Effector memory CD4-positive, alpha-beta T cell (primary cell): ENCODE data around the gene RIN3.
A peak's percentile ranks its signal among the peaks of the same experiment; 100 is the strongest.

Experiments used
- DNase-seq, 3 donors: peaks; one replicate each; pipeline ENCODE4 v3.0.0-alpha.2; 2020
- H3K27ac ChIP-seq: 2 replicates; pipeline ENCODE4 v1.7.0; 2013; ENCODE audit warnings: mild to moderate bottlenecking, low read length, moderate library complexity; ENCODE audit not compliant: insufficient read depth, poor library complexity, severe bottlenecking
- H3K27me3 ChIP-seq: replicated peaks from 2 replicates; pipeline ENCODE4 v1.7.0; 2013; ENCODE audit warnings: mild to moderate bottlenecking, low read length; ENCODE audit not compliant: insufficient read depth, control insufficient read depth, poor library complexity, severe bottlenecking
- H3K36me3 ChIP-seq: 2 replicates; pipeline ENCODE4 v1.7.0; 2013; ENCODE audit warnings: mild to moderate bottlenecking, low read length, moderate library complexity; ENCODE audit not compliant: control insufficient read depth, insufficient read depth
- H3K4me1 ChIP-seq: 2 replicates; pipeline ENCODE4 v1.7.0; 2013; ENCODE audit warnings: low read length, mild to moderate bottlenecking; ENCODE audit not compliant: control insufficient read depth, insufficient read depth, poor library complexity, severe bottlenecking
- H3K4me3 ChIP-seq: 2 replicates; pipeline ENCODE4 v1.7.0; 2013; ENCODE audit warnings: low read length, low read depth, mild to moderate bottlenecking; ENCODE audit not compliant: insufficient read depth, poor library complexity, severe bottlenecking
- H3K9me3 ChIP-seq: 2 replicates; pipeline ENCODE4 v1.7.0; 2013; ENCODE audit warnings: mild to moderate bottlenecking, low read length, moderate library complexity; ENCODE audit not compliant: control insufficient read depth

The RIN3 gene

DNA sequence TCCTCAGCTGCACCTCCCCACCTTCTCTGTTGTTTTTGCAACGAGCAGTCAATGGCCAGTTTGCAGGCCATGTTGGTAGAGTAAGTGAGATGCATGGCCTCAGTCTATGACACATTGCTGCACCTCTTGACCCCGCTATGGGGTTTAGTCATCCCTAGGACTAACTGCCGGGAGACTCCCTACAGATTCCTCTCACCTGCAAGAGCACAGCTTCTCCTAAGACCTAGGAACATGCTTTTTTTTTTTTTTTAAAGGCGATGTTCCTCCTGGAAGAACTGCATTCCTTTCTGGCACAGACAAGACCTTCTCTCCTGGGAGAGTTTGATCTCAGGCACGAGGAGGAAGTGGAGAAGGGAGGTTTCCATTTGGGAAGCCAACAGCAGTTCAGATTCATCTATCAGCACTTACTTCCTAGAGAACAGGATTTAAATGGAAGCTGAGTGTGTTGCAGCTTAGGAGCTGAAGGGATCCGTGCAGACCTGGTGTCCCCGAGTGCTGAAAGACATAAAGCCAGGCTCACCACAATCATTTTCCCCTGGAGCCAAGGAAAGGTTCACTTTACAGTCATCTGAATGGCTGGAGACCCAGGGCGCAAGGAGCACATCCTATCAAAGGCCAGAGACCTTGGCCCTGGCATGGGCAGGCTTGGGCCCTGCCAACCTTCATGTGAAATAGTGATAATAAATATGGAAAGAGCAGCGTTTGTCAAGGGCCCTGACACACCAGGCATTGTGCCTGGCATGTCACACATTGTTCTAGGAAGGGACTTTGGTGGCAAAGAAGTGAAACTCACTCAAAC lies 130.8 kb downstream of the RIN3 start:
- no peak overlapping the region for H3K27ac ChIP-seq
- H3K4me1 ChIP-seq = peaks cover 29% of the 10 kb centered on the region
- H3K36me3 ChIP-seq = no peaks in the 10 kb centered on the region
- H3K27me3 ChIP-seq = no peaks in the 10 kb centered on the region
- no peak for DNase-seq
- no peak overlapping the region for H3K4me3 ChIP-seq
- H3K9me3 ChIP-seq = no peaks in the 10 kb centered on the region

GRCh38 chr14:92644970-92645515 lies 131.5 kb downstream of the RIN3 start:
- peaks cover 36% of the 10 kb centered on the region for H3K4me1 ChIP-seq
- no peak overlapping the region for H3K27ac ChIP-seq
- no peak for DNase-seq
- H3K36me3 ChIP-seq = no peaks in the 10 kb centered on the region
- H3K27me3 ChIP-seq = no peaks in the 10 kb centered on the region
- no peak overlapping the region for H3K4me3 ChIP-seq
- H3K9me3 ChIP-seq = no peaks in the 10 kb centered on the region

DNA sequence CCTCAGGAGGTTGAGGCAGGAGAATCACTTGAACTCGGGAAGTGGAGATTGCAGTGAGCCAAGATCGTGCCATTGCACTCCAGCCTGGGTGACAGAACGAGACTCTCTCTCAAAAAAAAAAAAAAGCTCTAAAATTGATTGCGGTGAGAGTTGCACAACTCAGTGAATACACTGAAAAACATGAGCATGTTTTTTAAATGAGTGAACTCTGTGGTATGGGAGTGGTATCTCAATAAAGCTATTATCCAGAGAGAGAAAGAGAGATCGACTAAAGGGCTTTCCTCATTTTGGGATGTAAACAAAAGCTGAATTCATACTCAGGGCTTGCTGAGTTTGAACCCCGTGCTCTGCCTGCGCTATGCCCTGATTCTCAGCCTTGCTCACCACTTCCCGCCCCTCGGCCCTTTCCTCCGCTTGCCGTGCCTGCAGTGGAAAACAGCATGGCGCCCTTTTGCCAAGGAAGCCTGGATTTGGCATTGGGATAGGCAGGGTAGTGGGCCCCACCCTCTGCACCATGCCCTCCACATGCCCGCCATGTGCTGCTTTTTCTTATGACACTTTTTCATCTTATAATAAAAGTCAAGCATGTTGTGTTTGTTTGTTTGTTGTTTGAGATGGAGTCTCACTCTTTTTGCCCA lies 132.4 kb downstream of the RIN3 start:
- no peaks in the 10 kb centered on the region for H3K27me3 ChIP-seq
- H3K27ac ChIP-seq = no peak overlapping the region

GRCh38 chr14:92646952-92647796 lies 133.6 kb downstream of the RIN3 start:
- H3K4me3 ChIP-seq = no peak overlapping the region
- H3K9me3 ChIP-seq = no peaks in the 10 kb centered on the region
- no peaks in the 10 kb centered on the region for H3K36me3 ChIP-seq
- H3K27me3 ChIP-seq = no peaks in the 10 kb centered on the region
- peaks cover 49% of the 10 kb centered on the region for H3K4me1 ChIP-seq
- peak overlapping the region; percentile 35 for H3K27ac ChIP-seq
- no peak for DNase-seq

More for the DNA sequence above, 132.4 kb downstream of the RIN3 start:
- peaks cover 45% of the 10 kb centered on the region for H3K4me1 ChIP-seq
- no peaks in the 10 kb centered on the region for H3K9me3 ChIP-seq
- no peak for DNase-seq
- H3K4me3 ChIP-seq = no peak overlapping the region
- no peaks in the 10 kb centered on the region for H3K36me3 ChIP-seq

GRCh38 chr14:92647797-92648279 lies 134.3 kb downstream of the RIN3 start:
- DNase-seq = no peak
- Histone ChIP-seq H3K27me3 (no peaks in the 10 kb centered on the region), H3K27ac (peak overlapping the region; percentile 11), H3K9me3 (no peaks in the 10 kb centered on the region), H3K4me1 (peaks cover 50% of the 10 kb centered on the region), H3K4me3 (no peak overlapping the region), H3K36me3 (no peaks in the 10 kb centered on the region)

GRCh38 chr14:92649066-92649465 lies 135.5 kb downstream of the RIN3 start:
- Histone ChIP-seq H3K36me3 (no peaks in the 10 kb centered on the region), H3K27ac (peak overlapping the region; percentile 94), H3K27me3 (no peaks in the 10 kb centered on the region), H3K9me3 (no peaks in the 10 kb centered on the region), H3K4me1 (peaks cover 54% of the 10 kb centered on the region), H3K4me3 (no peak overlapping the region)
- DNase-seq = no peak

- no peaks in the 10 kb centered on the region for H3K9me3 ChIP-seq
- H3K4me3 ChIP-seq = no peak overlapping the region
- H3K27me3 ChIP-seq = no peaks in the 10 kb centered on the region
- H3K27ac ChIP-seq = peak overlapping the region; percentile 94
- no peak for DNase-seq
- H3K36me3 ChIP-seq = no peaks in the 10 kb centered on the region
- H3K4me1 ChIP-seq = peaks cover 59% of the 10 kb centered on the region
Observed at GRCh38 chr14:92649934-92650545, 136.5 kb downstream of the RIN3 start.

GRCh38 chr14:92650581-92651105 lies 137.1 kb downstream of the RIN3 start:
- Histone ChIP-seq H3K36me3 (peaks cover 1% of the 10 kb centered on the region), H3K9me3 (no peaks in the 10 kb centered on the region), H3K27me3 (no peaks in the 10 kb centered on the region), H3K4me1 (peaks cover 60% of the 10 kb centered on the region), H3K4me3 (peak overlapping the region; percentile 76), H3K27ac (peak overlapping the region; percentile 94)
- no peak for DNase-seq

DNA sequence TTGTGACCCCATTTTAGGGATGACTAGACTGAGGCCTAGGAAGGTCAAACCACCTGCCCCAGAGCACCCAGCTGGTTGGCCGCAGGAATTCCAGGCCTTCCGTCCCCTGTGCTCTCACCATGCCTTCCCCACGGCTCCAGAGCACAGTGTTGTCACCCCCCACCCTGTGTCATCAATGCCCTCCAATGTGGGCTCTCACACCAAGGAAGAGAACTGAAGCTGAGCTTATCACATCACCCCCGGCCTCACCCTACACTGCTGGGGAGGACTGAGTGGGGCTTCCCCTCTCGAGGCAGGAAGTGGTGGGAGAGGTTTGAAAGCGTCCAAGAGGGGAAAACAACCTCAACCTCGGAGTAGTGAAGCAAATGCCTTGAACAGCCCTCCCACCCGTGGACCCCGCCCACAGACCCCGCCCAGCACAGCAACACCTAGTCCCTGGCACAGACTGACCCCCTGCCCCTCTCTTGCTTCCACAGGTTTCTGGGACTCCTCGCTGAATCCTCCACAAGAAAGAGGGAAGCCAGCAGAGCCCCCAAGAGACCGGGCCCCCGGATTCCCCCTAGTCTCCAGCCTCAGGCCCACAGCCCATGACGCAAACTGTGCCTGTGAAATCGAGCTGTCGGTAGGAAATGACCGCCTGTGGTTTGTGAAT lies 137.7 kb downstream of the RIN3 start:
- H3K9me3 ChIP-seq = no peaks in the 10 kb centered on the region
- H3K4me1 ChIP-seq = peaks cover 66% of the 10 kb centered on the region
- peaks cover 5% of the 10 kb centered on the region for H3K36me3 ChIP-seq
- peak overlapping the region; percentile 94 for H3K27ac ChIP-seq
- H3K4me3 ChIP-seq = peak overlapping the region; percentile 76
- DNase-seq = peak; percentile 64 to 71 (median 66)
- H3K27me3 ChIP-seq = no peaks in the 10 kb centered on the region
